CD14-positive monocyte (primary cell): ENCODE results near the gene OXCT1. TPM values are rescaled to one million over a fixed set of nuclear protein-coding genes. Genes with fewer than 3 reads are reported as not detected.
"Not testable (repeated sequence)": the region's sequence is repeated elsewhere in the genome, so short reads cannot be mapped to it uniquely, and the experiment has no call there.

Experiments
- DNase-seq, 3 donors: peaks; one replicate each; pipeline ENCODE4 v3.0.0-alpha.2; 2011 to 2022
- H2AFZ ChIP-seq: 2 replicates; pipeline ENCODE4 v1.6.0; 2012; ENCODE audit warnings: mild to moderate bottlenecking, low read depth, low read length, inconsistent platforms; ENCODE audit not compliant: insufficient read depth, poor library complexity, severe bottlenecking
- H3K27ac ChIP-seq, 2 donors: 1 replicate in 1 of 2; 2 replicates in 1 of 2; pipeline ENCODE4 v1.5.1; 2012 to 2013; ENCODE audit warnings: low read length in 2 of 2, control low read depth in 1 of 2, inconsistent platforms in 1 of 2, low read depth in 1 of 2, mild to moderate bottlenecking in 1 of 2
- H3K27me3 ChIP-seq, 2 donors: one replicate each; pipeline versions ENCODE4 v1.6.0 to v1.6.1; 2011 to 2013; ENCODE audit warnings: low read length in 2 of 2; ENCODE audit not compliant: control insufficient read depth in 2 of 2, insufficient read depth in 2 of 2
- H3K36me3 ChIP-seq, 2 donors: replicated peaks in 1 of 2; 1 replicate in 1 of 2; 2 replicates in 1 of 2; pipeline versions ENCODE4 v1.5.1 to v1.6.1; 2012 to 2013; ENCODE audit warnings: low read length in 2 of 2, control low read depth in 1 of 2, inconsistent platforms in 1 of 2, mild to moderate bottlenecking in 1 of 2; ENCODE audit not compliant: insufficient read depth in 2 of 2, control insufficient read depth in 1 of 2
- H3K4me1 ChIP-seq, 2 donors: 1 replicate in 1 of 2; 2 replicates in 1 of 2; pipeline versions ENCODE4 v1.5.1 to v1.6.1; 2012 to 2013; ENCODE audit warnings: low read length in 2 of 2, control low read depth in 1 of 2, inconsistent platforms in 1 of 2, mild to moderate bottlenecking in 1 of 2, moderate library complexity in 1 of 2; ENCODE audit not compliant: insufficient read depth in 2 of 2, control insufficient read depth in 1 of 2
- H3K4me2 ChIP-seq: replicated peaks from 2 replicates; pipeline ENCODE3; 2012; ENCODE audit warnings: low read length, moderate library complexity, mild to moderate bottlenecking; ENCODE audit not compliant: poor library complexity, severe bottlenecking; ENCODE audit errors: extremely low read depth
- H3K4me3 ChIP-seq, 3 experiments: fragments of 200-600 bp in 1 of 3; sonication (generic) in 1 of 3; replicated peaks in 1 of 3; 1 replicate in 2 of 3; 2 replicates in 1 of 3; pipeline ENCODE4 v1.5.1; 2011 to 2013; ENCODE audit warnings: low read length in 3 of 3, mild to moderate bottlenecking in 3 of 3, control low read depth in 2 of 3, low read depth in 2 of 3, inconsistent platforms in 1 of 3, moderate library complexity in 1 of 3
- H3K79me2 ChIP-seq: 2 replicates; pipeline ENCODE4 v1.6.0; 2012; ENCODE audit warnings: mild to moderate bottlenecking, control low read depth, inconsistent platforms, low read length, moderate library complexity; ENCODE audit not compliant: insufficient read depth
- H3K9ac ChIP-seq: 2 replicates; pipeline ENCODE4 v1.6.0; 2017; ENCODE audit warnings: low read length, mild to moderate bottlenecking; ENCODE audit not compliant: insufficient read depth, poor library complexity, severe bottlenecking
- H3K9me3 ChIP-seq, 2 donors: replicated peaks in 1 of 2; 1 replicate in 1 of 2; 2 replicates in 1 of 2; pipeline versions ENCODE4 v1.5.1 to v1.6.1; 2012 to 2013; ENCODE audit warnings: low read length in 2 of 2, control low read depth in 1 of 2; ENCODE audit not compliant: control insufficient read depth in 1 of 2, insufficient read depth in 1 of 2
- H4K20me1 ChIP-seq: 2 replicates; pipeline ENCODE4 v1.6.0; 2012; ENCODE audit warnings: mild to moderate bottlenecking, low read length, control low read depth, moderate library complexity; ENCODE audit not compliant: insufficient read depth
- H3K27ac Mint-ChIP-seq, 7 donors: one replicate each; pipeline ENCODE4 v1.8.0; 2020; ENCODE audit warnings: mild to moderate bottlenecking in 7 of 7, mixed read lengths in 7 of 7, moderate library complexity in 6 of 7, inconsistent platforms in 2 of 7
- H3K27me3 Mint-ChIP-seq, 3 donors: one replicate each; pipeline ENCODE4 v1.8.0; 2021 to 2022; ENCODE audit warnings: low read depth in 3 of 3, mild to moderate bottlenecking in 3 of 3, mixed read lengths in 3 of 3, moderate library complexity in 3 of 3, inconsistent platforms in 1 of 3
- H3K36me3 Mint-ChIP-seq, 2 donors: one replicate each; pipeline ENCODE4 v1.8.0; 2020; ENCODE audit warnings: mixed read lengths in 2 of 2, inconsistent platforms in 1 of 2, mild to moderate bottlenecking in 1 of 2
- H3K4me1 Mint-ChIP-seq: one replicate; pipeline ENCODE4 v1.8.0; 2020; ENCODE audit warnings: mild to moderate bottlenecking, mixed read lengths
- H3K4me3 Mint-ChIP-seq, 2 donors: one replicate each; pipeline ENCODE4 v1.8.0; 2020; ENCODE audit warnings: mild to moderate bottlenecking in 2 of 2, mixed read lengths in 2 of 2, moderate library complexity in 1 of 2
- H3K9me3 Mint-ChIP-seq, 7 donors: one replicate each; pipeline ENCODE4 v1.8.0; 2020 to 2022; ENCODE audit warnings: mixed read lengths in 7 of 7, mild to moderate bottlenecking in 6 of 7, moderate library complexity in 6 of 7, inconsistent platforms in 2 of 7
- WGBS: methylation state at CpG from one replicate; pipeline ENCODE4 v1.1.5; 2013; ENCODE audit warnings: missing lambda C conversion rate; ENCODE audit not compliant: insufficient coverage; 5-methylcytosine and 5-hydroxymethylcytosine counted together
- intact Hi-C, 2 donors: fragments of 100-400 bp; cut with micrococcal nuclease; formaldehyde crosslinking; loops; one replicate each; pipeline versions ENCODE4 v1.15.0 to v1.15.1; 2023
- polyA plus RNA-seq, 3 donors: library from polyadenylated mRNA; depleted of rRNA in 1 of 3; unstranded in 2 of 3; stranded (reverse) in 1 of 3; fragments of 300-500 nt in 2 of 3; fragments of >200 nt in 1 of 3; fragmentation: Illumina TruSeq in 2 of 3; gene quantifications; 1 replicate in 2 of 3; 2 replicates in 1 of 3; pipeline ENCODE4 v1.2.3, GENCODE V29; 2012 to 2021
- TF ChIP-seq, protein P1 (sequence below): fragments of 200-600 bp; IDR thresholded peaks from one replicate; pipeline ENCODE4 v1.8.0; 2022; ENCODE audit warnings: antibody characterized with exemption, mild to moderate bottlenecking

Gene OXCT1
- polyA plus RNA-seq, 3 donors = 1.3 to 3.4 (median 1.9) TPM

- DNase-seq = no peak
- H3K4me1 Mint-ChIP-seq = no peaks in the 10 kb centered on the region
- Histone ChIP-seq H3K9ac (no peak overlapping the region), H3K4me2 (no peak overlapping the region), H3K9me3 (no peaks in the 10 kb centered on the region), H3K27me3 (no peaks in the 10 kb centered on the region), H3K4me1 (no peaks in the 10 kb centered on the region), H3K79me2 (no peaks in the 10 kb centered on the region), H3K36me3 (peaks cover 0 to 27% of the 10 kb centered on the region in 2 donors), H3K27ac (no peak overlapping the region), H3K4me3 (no peak overlapping the region), H4K20me1 (no peaks in the 10 kb centered on the region), H2AFZ (no peak overlapping the region)
- peaks cover 9 to 19% of the 10 kb centered on the region in 2 donors for H3K36me3 Mint-ChIP-seq
- H3K4me3 Mint-ChIP-seq = no peak overlapping the region
- whole genome bisulfite sequencing = 100% methylated on average over 1 of the region's 1 CpG
- intact Hi-C loops = no loop called here
- no peak overlapping the region for H3K27ac Mint-ChIP-seq
- H3K27me3 Mint-ChIP-seq = peaks cover 0 to 2% (median 0%) of the 10 kb centered on the region in 3 donors
- H3K9me3 Mint-ChIP-seq = peaks cover 0 to 5% (median 2%) of the 10 kb centered on the region in 7 donors
- TF ChIP-seq, protein P1, sequence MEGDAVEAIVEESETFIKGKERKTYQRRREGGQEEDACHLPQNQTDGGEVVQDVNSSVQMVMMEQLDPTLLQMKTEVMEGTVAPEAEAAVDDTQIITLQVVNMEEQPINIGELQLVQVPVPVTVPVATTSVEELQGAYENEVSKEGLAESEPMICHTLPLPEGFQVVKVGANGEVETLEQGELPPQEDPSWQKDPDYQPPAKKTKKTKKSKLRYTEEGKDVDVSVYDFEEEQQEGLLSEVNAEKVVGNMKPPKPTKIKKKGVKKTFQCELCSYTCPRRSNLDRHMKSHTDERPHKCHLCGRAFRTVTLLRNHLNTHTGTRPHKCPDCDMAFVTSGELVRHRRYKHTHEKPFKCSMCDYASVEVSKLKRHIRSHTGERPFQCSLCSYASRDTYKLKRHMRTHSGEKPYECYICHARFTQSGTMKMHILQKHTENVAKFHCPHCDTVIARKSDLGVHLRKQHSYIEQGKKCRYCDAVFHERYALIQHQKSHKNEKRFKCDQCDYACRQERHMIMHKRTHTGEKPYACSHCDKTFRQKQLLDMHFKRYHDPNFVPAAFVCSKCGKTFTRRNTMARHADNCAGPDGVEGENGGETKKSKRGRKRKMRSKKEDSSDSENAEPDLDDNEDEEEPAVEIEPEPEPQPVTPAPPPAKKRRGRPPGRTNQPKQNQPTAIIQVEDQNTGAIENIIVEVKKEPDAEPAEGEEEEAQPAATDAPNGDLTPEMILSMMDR = no peak
These were observed 122.9 kb downstream of the OXCT1 start for GRCh38 chr5:41747301-41747700.

DNA sequence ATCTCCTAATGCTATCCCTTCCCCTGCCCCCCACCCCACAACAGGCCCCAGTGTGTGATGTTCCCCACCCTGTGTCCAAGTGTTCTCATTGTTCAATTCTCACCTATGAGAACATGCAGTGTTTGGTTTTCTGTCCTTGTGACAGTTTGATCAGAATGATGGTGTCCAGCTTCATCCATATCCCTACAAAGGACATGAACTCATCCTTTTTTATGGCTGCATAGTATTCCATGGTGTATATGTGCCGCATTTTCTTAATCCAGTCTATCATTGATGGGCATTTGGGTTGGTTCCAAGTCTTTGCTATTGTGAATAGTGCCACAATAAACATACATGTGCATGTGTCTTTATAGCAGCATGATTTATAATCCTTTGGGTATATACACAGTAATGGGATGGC, 127.6 kb downstream of the OXCT1 start:
- peaks cover 0 to 27% of the 10 kb centered on the region in 2 donors for H3K36me3 ChIP-seq
- DNase-seq, H3K27me3 ChIP-seq, H2AFZ ChIP-seq, H3K4me1 Mint-ChIP-seq, H3K9me3 ChIP-seq, H3K79me2 ChIP-seq, H3K27ac ChIP-seq, H3K4me2 ChIP-seq, H3K9me3 Mint-ChIP-seq, H3K27me3 Mint-ChIP-seq, H3K4me1 ChIP-seq, H3K9ac ChIP-seq, H3K27ac Mint-ChIP-seq, H4K20me1 ChIP-seq, H3K4me3 Mint-ChIP-seq, intact Hi-C loops, H3K4me3 ChIP-seq: not testable (repeated sequence)
- peaks cover 28 to 32% of the 10 kb centered on the region in 2 donors for H3K36me3 Mint-ChIP-seq
- no CpG with 5 or more reads among the region's 1 CpG for WGBS
